GM12878 (cell line): ENCODE measurements around the gene SPRED2. TPM values are rescaled to one million over a fixed set of nuclear protein-coding genes. Genes with fewer than 3 reads are reported as not detected.

Experiments
- ATAC-seq: fragments of 200-7000 bp; cut with Tn5 transposase; 3 replicates; pipeline ENCODE4 v1.9.1; 2020; ENCODE audit warnings: mild to moderate bottlenecking, moderate library complexity
- BruUV-seq: library from RNA; stranded (reverse); fragments of 400-500 nt; replicated peaks from 2 replicates; lab custom pipeline; 2021; lab: Mats Ljungman, UMichigan
- CTCF ChIA-PET: fragments of 300-600 bp; sonication (Branson Sonifier 250); formaldehyde crosslinking; extraction: SDS; loops from one replicate; lab custom pipeline; 2021; ENCODE audit warnings: inconsistent platforms; lab: Yijun Ruan, JAX
- POLR2A ChIA-PET: fragments of 350-600 bp; formaldehyde crosslinking; extraction: SDS; loops from one replicate; lab custom pipeline; 2021; ENCODE audit warnings: inconsistent platforms; lab: Charles Lee
- RAD21 ChIA-PET: fragments of 300-600 bp; sonication (Branson Sonifier 250); formaldehyde crosslinking; loops from one replicate; lab custom pipeline; 2023; ENCODE audit warnings: antibody characterized with exemption; ENCODE audit not compliant: unreplicated experiment; lab: Charles Lee
- SMC1A ChIA-PET: fragments of 300-600 bp; sonication (Branson Sonifier 250); formaldehyde crosslinking; loops from one replicate; lab custom pipeline; 2023; ENCODE audit not compliant: unreplicated experiment, uncharacterized antibody; lab: Charles Lee
- DNase-seq: peaks from one replicate; pipeline ENCODE4 v3.0.0-alpha.2; 2011; ENCODE audit warnings: low read depth, low spot score
- FAIRE-seq: peaks from 3 replicates; lab custom pipeline; 2011; peaks lifted over from hg19 to GRCh38; lab: Jason Lieb, UNC
- H2AFZ ChIP-seq: 2 replicates; pipeline ENCODE4 v1.6.0; 2011; ENCODE audit warnings: low read depth, low read length, control low read depth; ENCODE audit not compliant: control insufficient read depth
- H3K27ac ChIP-seq: 2 replicates; pipeline ENCODE4 v1.5.1; 2011; ENCODE audit warnings: control low read depth; ENCODE audit not compliant: control insufficient read depth, insufficient read depth
- H3K27me3 ChIP-seq, 2 experiments: replicated peaks in 1 of 2; 2 replicates each; pipeline versions ENCODE4 v1.6.0 to v1.6.1; 2011; ENCODE audit warnings: low read length in 1 of 2; ENCODE audit not compliant: control insufficient read depth in 2 of 2, insufficient read depth in 2 of 2
- H3K36me3 ChIP-seq, 2 experiments: 2 replicates each; pipeline ENCODE4 v1.5.1; 2011; ENCODE audit warnings: low read length in 1 of 2; ENCODE audit not compliant: control insufficient read depth in 2 of 2, insufficient read depth in 2 of 2
- H3K4me1 ChIP-seq: 2 replicates; pipeline ENCODE4 v1.6.1; 2011; ENCODE audit warnings: mild to moderate bottlenecking, low read length, moderate library complexity, mixed read lengths; ENCODE audit not compliant: control insufficient read depth, insufficient read depth
- H3K4me2 ChIP-seq: 2 replicates; pipeline ENCODE4 v1.6.0; 2011; ENCODE audit warnings: control low read depth; ENCODE audit not compliant: control insufficient read depth, insufficient read depth
- H3K4me3 ChIP-seq: fragments of 200-600 bp; sonication (generic); 2 replicates; pipeline ENCODE4 v1.5.1; 2016
- H3K79me2 ChIP-seq: 2 replicates; pipeline ENCODE4 v1.6.0; 2011; ENCODE audit warnings: low read length; ENCODE audit not compliant: control insufficient read depth, insufficient read depth
- H3K9ac ChIP-seq: 2 replicates; pipeline ENCODE4 v1.8.0; 2011; ENCODE audit warnings: low read length, control low read depth, mixed read lengths; ENCODE audit not compliant: control insufficient read depth, insufficient read depth
- H3K9me3 ChIP-seq: replicated peaks from 3 replicates; pipeline ENCODE4 v1.5.1; 2011; ENCODE audit warnings: mild to moderate bottlenecking, low read length; ENCODE audit not compliant: control insufficient read depth, insufficient read depth
- H4K20me1 ChIP-seq: 2 replicates; pipeline ENCODE4 v1.6.0; 2011; ENCODE audit not compliant: control insufficient read depth, insufficient read depth
- BHLHE40 ChIP-seq, 2 experiments: fragments of 450-650 bp in 1 of 2; IDR thresholded peaks; 2 replicates each; pipeline ENCODE4 v1.6.1; 2011 to 2017; ENCODE audit warnings: low read depth in 2 of 2, borderline replicate concordance in 1 of 2, improper control_type of control experiment in 1 of 2, low read length in 1 of 2, mild to moderate bottlenecking in 1 of 2
- CBX3 ChIP-seq: fragments of 200-600 bp; sonication (generic); IDR thresholded peaks from 2 replicates; pipeline ENCODE4 v1.6.1; 2016; ENCODE audit warnings: low read depth, borderline replicate concordance
- EZH2 ChIP-seq: IDR thresholded peaks from 2 replicates; pipeline ENCODE4 v1.6.1; 2012; ENCODE audit warnings: low read depth, mild to moderate bottlenecking, control low read depth, inconsistent platforms, low read length, borderline replicate concordance; ENCODE audit not compliant: control insufficient read depth
- HDAC6 ChIP-seq: fragments of 200-600 bp; sonication (generic); IDR thresholded peaks from one replicate; pipeline ENCODE4 v1.8.0; 2017; ENCODE audit warnings: antibody characterized with exemption; ENCODE audit not compliant: unreplicated experiment
- NFYB ChIP-seq: IDR thresholded peaks from 2 replicates; pipeline ENCODE4 v1.6.1; 2011; ENCODE audit warnings: low read depth, mild to moderate bottlenecking, low read length, improper control_type of control experiment, moderate library complexity; ENCODE audit not compliant: insufficient read depth
- POLR2AphosphoS2 ChIP-seq: IDR thresholded peaks from 2 replicates; pipeline ENCODE4 v1.6.1; 2011; ENCODE audit warnings: low read depth, mild to moderate bottlenecking, low read length, improper control_type of control experiment, moderate library complexity
- RBBP5 ChIP-seq: fragments of 200-600 bp; sonication (generic); conservative IDR thresholded peaks from 2 replicates; pipeline ENCODE4 v1.6.1; 2016
- RCOR1 ChIP-seq: conservative IDR thresholded peaks from 2 replicates; pipeline ENCODE4 v1.6.1; 2012; ENCODE audit warnings: low read depth, low read length, improper control_type of control experiment
- SUPT20H ChIP-seq: IDR thresholded peaks from 2 replicates; pipeline ENCODE4 v1.6.1; 2011; ENCODE audit warnings: low read depth, mild to moderate bottlenecking, low read length, moderate library complexity, borderline replicate concordance; ENCODE audit not compliant: control insufficient read depth
- ZBED1 ChIP-seq: IDR thresholded peaks from 2 replicates; pipeline ENCODE4 v1.6.1; 2016; ENCODE audit warnings: borderline replicate concordance
- ZNF207 ChIP-seq: fragments of 450-650 bp; IDR thresholded peaks from 2 replicates; pipeline ENCODE4 v1.6.1; 2014; ENCODE audit warnings: antibody characterized with exemption, mild to moderate bottlenecking, borderline replicate concordance
- WGBS: methylation state at CpG from one replicate; pipeline ENCODE4 v1.1.6; 2016; ENCODE audit warnings: low lambda C conversion rate; ENCODE audit not compliant: insufficient replicate concordance, insufficient coverage; ENCODE audit errors: missing lambda C conversion rate; 5-methylcytosine and 5-hydroxymethylcytosine counted together
- in situ Hi-C: fragments of 300-500 bp; cut with MboI; formaldehyde crosslinking; loops from 9 replicates; pipeline ENCODE4 v1.14.3; 2018; ENCODE audit warnings: mixed read lengths
- intact Hi-C: fragments of 100-400 bp; cut with micrococcal nuclease; formaldehyde crosslinking; loops from one replicate; pipeline ENCODE4 v1.14.2; 2022; ENCODE audit not compliant: unreplicated experiment
- polyA plus RNA-seq, 11 experiments: library from polyadenylated mRNA; depleted of rRNA in 4 of 11; unstranded in 6 of 11; stranded (reverse) in 5 of 11; fragments of >200 nt; fragmentation: Nextera tagmentation in 4 of 11; fragmentation: Illumina TruSeq in 1 of 11; extraction: Ambion mirVana in 4 of 11; extraction: Trizol in 1 of 11; gene quantifications; 1 replicate in 1 of 11; 2 replicates in 10 of 11; pipeline versions ENCODE4 v1.2.1 to v1.2.3, GENCODE V29; 2011 to 2016; ENCODE audit warnings: inconsistent platforms in 2 of 11, missing spikeins in 2 of 11, low read depth in 1 of 11
- total RNA-seq, 4 experiments: library from RNA; depleted of rRNA in 3 of 4; stranded (reverse); fragments of >200 nt in 3 of 4; fragmentation: Illumina TruSeq in 1 of 4; extraction: Trizol in 1 of 4; gene quantifications; 2 replicates each; pipeline versions ENCODE4 v1.2.1 to v1.2.3, GENCODE V29; 2013 to 2021

The SPRED2 gene
- total and polyA plus RNA-seq, 10 of the 15 experiments (the other 5 are each of a cell fraction or from before 2014, with no cell fraction given), result 3.0 to 23.9 (median 9.7) TPM

DNA sequence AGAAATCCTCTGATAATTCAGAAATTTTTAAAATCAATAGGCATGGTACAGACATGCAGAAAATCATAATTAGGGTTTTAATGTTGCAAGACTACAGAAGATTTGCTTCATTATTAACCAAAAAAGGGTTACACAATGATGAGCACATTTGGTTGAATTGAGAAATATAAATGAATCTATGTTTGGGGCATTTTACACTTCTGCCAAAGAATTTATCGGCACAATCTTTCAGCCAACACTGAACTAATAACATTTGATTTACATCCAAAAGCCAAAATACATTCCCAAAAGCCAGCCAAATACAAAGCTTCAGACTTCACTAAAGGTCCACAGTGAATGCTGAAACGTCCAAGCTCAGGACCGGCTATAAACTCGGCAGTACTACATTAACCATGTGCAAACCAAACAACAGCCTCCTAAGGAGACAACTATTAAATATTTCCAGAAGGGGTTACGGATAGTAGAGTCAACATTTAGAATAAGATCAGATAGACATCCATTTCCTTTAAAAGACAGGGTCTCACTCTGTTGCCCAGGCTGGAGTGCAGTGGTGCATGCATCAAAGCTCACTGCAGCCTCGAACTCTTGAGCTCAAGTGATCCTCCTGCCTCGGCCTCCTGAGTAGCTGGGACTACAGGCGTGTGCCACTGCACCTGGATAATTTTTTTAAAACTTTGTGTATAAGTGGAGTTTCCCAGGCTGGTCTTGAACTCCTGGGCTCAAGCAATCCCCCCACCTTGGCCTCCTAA lies 29.4 kb downstream of the SPRED2 start:
- no peaks in the 10 kb centered on the region; the same call in none of the 2 replicates for H3K79me2 ChIP-seq

DNA sequence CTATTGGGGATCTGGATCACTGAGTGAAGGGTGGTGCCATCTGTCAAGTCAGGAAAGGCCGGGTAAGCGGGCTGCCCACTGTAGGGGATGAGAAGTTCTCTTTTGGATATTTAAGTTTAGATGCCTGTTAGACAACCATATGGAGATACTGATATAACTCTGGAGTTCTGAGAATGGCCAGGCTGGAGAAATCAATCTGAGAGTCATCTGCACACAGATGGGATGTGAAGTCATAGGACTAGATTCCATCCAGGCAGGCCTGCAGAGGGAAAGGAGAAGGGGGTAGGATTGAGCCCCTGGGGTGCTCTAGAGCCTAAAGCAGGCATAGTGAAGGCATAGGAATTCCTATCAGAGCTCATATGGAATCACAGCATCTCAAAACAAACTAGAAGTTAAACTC lies 30.1 kb downstream of the SPRED2 start:
- ChIA-PET CTCF (interaction anchor here (1.3 kb wide), 1 partner anchor 19 kb away, joined by 4 read pairs; no protein-coding TSS in a partner anchor), SMC1A (interaction anchor here (1.1 to 7.0 kb wide), 5 partner anchors 10 to 56 kb away, joined by 3 to 54 read pairs (median 3); no protein-coding TSS in a partner anchor), POLR2A (interaction anchor here (0.7 to 1.3 kb wide), 3 partner anchors 9 to 15 kb away, joined by 4 to 9 read pairs (median 4); no protein-coding TSS in a partner anchor), RAD21 (interaction anchor here (1.0 to 1.5 kb wide), 3 partner anchors 19 to 26 kb away, joined by 3 to 4 read pairs (median 4); no protein-coding TSS in a partner anchor)
- intact Hi-C loops, result no loop called here
- TF ChIP-seq RBBP5 (no peak), CBX3 (no peak), RCOR1 (no peak), ZBED1 (no peak), NFYB (no peak), HDAC6 (no peak), SUPT20H (no peak)
- H3K36me3 ChIP-seq, result no peaks in the 10 kb centered on the region
- BruUV-seq, result no TSS peak
- peaks cover 23% of the 10 kb centered on the region for H3K4me1 ChIP-seq
- H3K9ac ChIP-seq, result no peak overlapping the region
- no peak overlapping the region for H2AFZ ChIP-seq
- no peaks in the 10 kb centered on the region for H3K27me3 ChIP-seq
- ATAC-seq (no peak), DNase-seq (no peak), FAIRE-seq (no peak)
- in situ Hi-C loops, result no loop called here
- no peak overlapping the region for H3K4me3 ChIP-seq
- H3K79me2 ChIP-seq, result no peaks in the 10 kb centered on the region; the same call in none of the 2 replicates
- 52% methylated on average over 2 of the region's 2 CpGs for WGBS
- no peak overlapping the region for H3K27ac ChIP-seq
- no peaks in the 10 kb centered on the region for H4K20me1 ChIP-seq
- H3K4me2 ChIP-seq, result no peak overlapping the region
- no peaks in the 10 kb centered on the region for H3K9me3 ChIP-seq

More for the DNA sequence above, 29.4 kb downstream of the SPRED2 start:
- DNase-seq (no peak), ATAC-seq (no peak), FAIRE-seq (no peak)
- no peak overlapping the region for H2AFZ ChIP-seq
- intact Hi-C loops (no loop called here), in situ Hi-C loops (no loop called here)
- no peak overlapping the region for H3K9ac ChIP-seq
- ChIA-PET POLR2A (interaction anchor here (0.7 to 1.3 kb wide), 3 partner anchors 9 to 15 kb away, joined by 4 to 9 read pairs (median 4); no protein-coding TSS in a partner anchor), CTCF (no interaction called here), RAD21 (interaction anchor here (1.0 to 1.5 kb wide), 3 partner anchors 18 to 25 kb away, joined by 3 to 4 read pairs (median 4); no protein-coding TSS in a partner anchor), SMC1A (interaction anchor here (0.7 to 7.0 kb wide), 8 partner anchors 8 to 72 kb away, joined by 3 to 54 read pairs (median 3); no protein-coding TSS in a partner anchor)
- no peaks in the 10 kb centered on the region for H4K20me1 ChIP-seq
- TF ChIP-seq EZH2 (no peak), RBBP5 (no peak), ZNF207 (no peak), BHLHE40 (IDR thresholded peaks at IDR 0.05; ENCODE audit: borderline replicate concordance in 1 of 2, low read depth in 2 of 2, low read length in 1 of 2) (no peak), POLR2AphosphoS2 (no peak)
- no peak overlapping the region for H3K4me2 ChIP-seq
- BruUV-seq, result no TSS peak
- WGBS, result 60% methylated on average over 8 of the region's 8 CpGs
- H3K27ac ChIP-seq, result no peak overlapping the region
- no peak overlapping the region for H3K4me3 ChIP-seq
- no peaks in the 10 kb centered on the region for H3K36me3 ChIP-seq
- H3K27me3 ChIP-seq, result no peaks in the 10 kb centered on the region
- peaks cover 22% of the 10 kb centered on the region for H3K4me1 ChIP-seq
- H3K9me3 ChIP-seq, result no peaks in the 10 kb centered on the region
